CD4-positive, alpha-beta T cell treated with Interleukin-21 for 1 hour (primary cell): ENCODE results near the gene CD8B2.
A peak's percentile ranks its signal among the peaks of the same experiment; 100 is the strongest.
"Not testable (repeated sequence)": the region's sequence is repeated elsewhere in the genome, so short reads cannot be mapped to it uniquely, and the experiment has no call there.

Experiments
- DNase-seq: peaks from one replicate; pipeline ENCODE4 v3.0.0-alpha.2; 2020

Gene CD8B2

GRCh38 chr2:106486551-106487385 lies at the start of gene CD8B2:
CD8B2 (plus strand) TSS chr2:106487364; CDS start chr2:106487427, 63 bp downstream.
- peak; percentile 27 for DNase-seq

- peak; percentile 26 for DNase-seq
These were observed 25.3 kb upstream of the CD8B2 start for GRCh38 chr2:106461882-106462281.

GRCh38 chr2:106467516-106467915 lies 19.6 kb upstream of the CD8B2 start:
- DNase-seq, result not testable (repeated sequence)

GRCh38 chr2:106468107-106468506 lies 19.1 kb upstream of the CD8B2 start, which contains the start of gene RGPD3:
RGPD3 (minus strand) TSS chr2:106468413; CDS start chr2:106468288, 125 bp downstream.
- not testable (repeated sequence) for DNase-seq

GRCh38 chr2:106470658-106471057 lies 16.5 kb upstream of the CD8B2 start:
- peak; percentile 54 for DNase-seq

GRCh38 chr2:106477647-106478046 lies 9.5 kb upstream of the CD8B2 start:
- not testable (repeated sequence) for DNase-seq

- DNase-seq, result not testable (repeated sequence)
These were observed 7.6 kb upstream of the CD8B2 start for GRCh38 chr2:106479563-106479962.

GRCh38 chr2:106487386-106488191 lies 425 bp downstream of the CD8B2 start:
- not testable (repeated sequence) for DNase-seq

GRCh38 chr2:106489701-106490100 lies 2.5 kb downstream of the CD8B2 start:
- DNase-seq, result not testable (repeated sequence)

GRCh38 chr2:106492399-106492798 lies 5.2 kb downstream of the CD8B2 start:
- not testable (repeated sequence) for DNase-seq

- not testable (repeated sequence) for DNase-seq
These were observed 5.7 kb downstream of the CD8B2 start for GRCh38 chr2:106492913-106493312.

GRCh38 chr2:106498549-106498948 lies 11.4 kb downstream of the CD8B2 start:
- DNase-seq, result not testable (repeated sequence)

GRCh38 chr2:106500350-106500749 lies 13.2 kb downstream of the CD8B2 start:
- not testable (repeated sequence) for DNase-seq

- not testable (repeated sequence) for DNase-seq
These were observed 15.2 kb downstream of the CD8B2 start for GRCh38 chr2:106502351-106502750.

GRCh38 chr2:106504192-106504591 lies 17.0 kb downstream of the CD8B2 start:
- not testable (repeated sequence) for DNase-seq

GRCh38 chr2:106504787-106505186 lies 17.6 kb downstream of the CD8B2 start:
- not testable (repeated sequence) for DNase-seq

GRCh38 chr2:106506002-106506687 lies 19.0 kb downstream of the CD8B2 start:
- not testable (repeated sequence) for DNase-seq

GRCh38 chr2:106508660-106509373 lies 21.7 kb downstream of the CD8B2 start:
- not testable (repeated sequence) for DNase-seq

GRCh38 chr2:106509374-106509770 lies 22.2 kb downstream of the CD8B2 start:
- not testable (repeated sequence) for DNase-seq

- not testable (repeated sequence) for DNase-seq
These were observed 23.6 kb downstream of the CD8B2 start for GRCh38 chr2:106510791-106511190.

GRCh38 chr2:106511476-106511901 lies 24.3 kb downstream of the CD8B2 start:
- DNase-seq, result peak; percentile 15

GRCh38 chr2:106511934-106512333 lies 24.8 kb downstream of the CD8B2 start:
- not testable (repeated sequence) for DNase-seq
